Progenitor cell of endocrine pancreas (in vitro differentiated cells): ENCODE data around the gene CD300H. TPM values are rescaled to one million over a fixed set of nuclear protein-coding genes. Genes with fewer than 3 reads are reported as not detected.

Experiments
- DNase-seq: peaks from one replicate; pipeline ENCODE4 v3.0.0; 2021; ENCODE audit warnings: low spot score; ENCODE audit not compliant: unreplicated experiment
- H3K27ac Mint-ChIP-seq: 2 replicates; pipeline ENCODE4 v1.8.0; 2021; ENCODE audit warnings: mild to moderate bottlenecking, moderate library complexity, mixed read lengths
- H3K27me3 Mint-ChIP-seq: 2 replicates; pipeline ENCODE4 v1.8.0; 2021; ENCODE audit warnings: mixed read lengths
- H3K36me3 Mint-ChIP-seq: 2 replicates; pipeline ENCODE4 v1.8.0; 2022; ENCODE audit warnings: mixed read lengths; ENCODE audit not compliant: insufficient read depth
- H3K4me1 Mint-ChIP-seq: 2 replicates; pipeline ENCODE4 v1.8.0; 2021; ENCODE audit warnings: low read depth, mixed read lengths
- H3K4me3 Mint-ChIP-seq: 2 replicates; pipeline ENCODE4 v1.8.0; 2021; ENCODE audit warnings: low read depth, mild to moderate bottlenecking, moderate library complexity, mixed read lengths
- H3K9me3 Mint-ChIP-seq: 2 replicates; pipeline ENCODE4 v1.8.0; 2021; ENCODE audit warnings: low read depth, mixed read lengths
- total RNA-seq: library from RNA; stranded (reverse); gene quantifications from 2 replicates; pipeline ENCODE4 v1.2.1, GENCODE V29; 2021
- TF ChIP-seq, protein P1 (sequence below): fragments of 200-600 bp; sonication (generic); IDR thresholded peaks from one replicate; pipeline ENCODE4 v1.5.0; 2021; ENCODE audit warnings: antibody characterized with exemption, mild to moderate bottlenecking; ENCODE audit not compliant: unreplicated experiment

CD300H gene
- total RNA-seq, 1 donor from 2014 or later = not detected

DNA sequence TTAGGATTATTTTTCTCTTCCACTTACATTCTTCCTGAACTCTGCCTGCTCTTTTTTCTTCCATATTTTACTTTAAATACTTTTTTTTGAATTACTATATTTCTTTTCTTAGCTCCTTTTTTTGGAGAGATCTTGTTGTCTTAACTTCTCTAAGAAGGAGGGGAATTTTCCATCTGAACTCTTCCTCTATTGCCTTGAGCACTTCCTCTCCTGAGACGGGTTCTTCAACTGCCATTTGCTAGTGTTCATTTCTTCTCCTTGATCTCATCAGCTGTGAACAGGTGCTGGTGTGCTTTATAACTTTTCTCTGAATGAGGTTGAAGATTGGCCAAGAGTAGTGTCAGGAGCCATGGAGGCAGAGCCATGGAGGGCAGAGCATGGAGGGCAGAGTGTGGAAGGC, 39.9 kb upstream of the CD300H start:
- H3K9me3 Mint-ChIP-seq = no peaks in the 10 kb centered on the region
- H3K4me1 Mint-ChIP-seq = no peaks in the 10 kb centered on the region
- no peak overlapping the region for H3K4me3 Mint-ChIP-seq
- H3K27me3 Mint-ChIP-seq = peaks cover 32% of the 10 kb centered on the region
- TF ChIP-seq, protein P1, sequence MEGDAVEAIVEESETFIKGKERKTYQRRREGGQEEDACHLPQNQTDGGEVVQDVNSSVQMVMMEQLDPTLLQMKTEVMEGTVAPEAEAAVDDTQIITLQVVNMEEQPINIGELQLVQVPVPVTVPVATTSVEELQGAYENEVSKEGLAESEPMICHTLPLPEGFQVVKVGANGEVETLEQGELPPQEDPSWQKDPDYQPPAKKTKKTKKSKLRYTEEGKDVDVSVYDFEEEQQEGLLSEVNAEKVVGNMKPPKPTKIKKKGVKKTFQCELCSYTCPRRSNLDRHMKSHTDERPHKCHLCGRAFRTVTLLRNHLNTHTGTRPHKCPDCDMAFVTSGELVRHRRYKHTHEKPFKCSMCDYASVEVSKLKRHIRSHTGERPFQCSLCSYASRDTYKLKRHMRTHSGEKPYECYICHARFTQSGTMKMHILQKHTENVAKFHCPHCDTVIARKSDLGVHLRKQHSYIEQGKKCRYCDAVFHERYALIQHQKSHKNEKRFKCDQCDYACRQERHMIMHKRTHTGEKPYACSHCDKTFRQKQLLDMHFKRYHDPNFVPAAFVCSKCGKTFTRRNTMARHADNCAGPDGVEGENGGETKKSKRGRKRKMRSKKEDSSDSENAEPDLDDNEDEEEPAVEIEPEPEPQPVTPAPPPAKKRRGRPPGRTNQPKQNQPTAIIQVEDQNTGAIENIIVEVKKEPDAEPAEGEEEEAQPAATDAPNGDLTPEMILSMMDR = no peak
- no peaks in the 10 kb centered on the region for H3K36me3 Mint-ChIP-seq
- DNase-seq = no peak
- H3K27ac Mint-ChIP-seq = no peak overlapping the region

DNA sequence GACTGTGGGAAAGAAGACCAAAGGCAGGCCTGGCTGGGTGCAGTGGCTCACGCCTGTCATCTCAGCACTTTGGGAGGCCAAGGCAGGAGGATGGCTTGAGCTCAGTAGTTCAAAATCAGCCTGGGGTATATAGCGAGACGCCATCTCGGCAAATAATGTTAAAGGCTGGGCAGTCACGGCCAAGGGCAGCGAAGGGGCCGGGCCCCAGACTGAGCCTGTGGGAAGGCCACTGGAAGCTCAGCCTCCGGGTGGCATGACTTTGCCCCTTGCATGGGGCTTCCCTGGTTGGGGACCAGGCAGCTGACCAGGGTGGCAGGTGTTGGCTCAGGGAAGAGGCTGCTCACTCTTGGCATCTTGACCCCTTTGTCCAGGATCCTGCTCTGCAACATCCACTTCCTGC, 38.7 kb upstream of the CD300H start:
- no peak for DNase-seq
- Mint-ChIP-seq H3K4me1 (no peaks in the 10 kb centered on the region), H3K27me3 (peaks cover 27% of the 10 kb centered on the region), H3K4me3 (no peak overlapping the region), H3K27ac (no peak overlapping the region), H3K9me3 (no peaks in the 10 kb centered on the region), H3K36me3 (no peaks in the 10 kb centered on the region)
- TF ChIP-seq, protein P1 = no peak

DNA sequence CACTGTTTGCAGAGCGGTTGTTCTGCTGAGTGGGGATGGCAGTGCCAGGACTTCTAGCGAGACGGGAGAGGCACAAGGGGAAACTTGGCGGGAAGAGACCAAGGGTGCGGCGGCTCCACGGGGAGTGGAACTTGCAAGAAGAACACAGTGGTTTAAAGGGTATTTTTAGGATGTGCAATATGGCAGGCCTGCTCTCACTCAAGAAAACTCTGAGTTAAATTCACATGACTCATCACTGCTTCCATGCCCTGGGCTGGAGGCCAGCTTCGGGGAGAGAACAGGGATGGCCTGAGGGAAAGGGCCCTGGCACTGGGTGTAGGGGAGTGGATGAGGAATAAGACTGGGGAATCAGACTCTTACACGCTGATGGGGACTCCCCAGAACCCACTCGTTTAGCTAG, 38.1 kb upstream of the CD300H start:
- DNase-seq = no peak
- H3K4me3 Mint-ChIP-seq = no peak overlapping the region
- H3K4me1 Mint-ChIP-seq = no peaks in the 10 kb centered on the region
- no peak overlapping the region for H3K27ac Mint-ChIP-seq
- peaks cover 32% of the 10 kb centered on the region for H3K27me3 Mint-ChIP-seq
- no peaks in the 10 kb centered on the region for H3K9me3 Mint-ChIP-seq
- H3K36me3 Mint-ChIP-seq = no peaks in the 10 kb centered on the region
- TF ChIP-seq, protein P1 = no peak

DNA sequence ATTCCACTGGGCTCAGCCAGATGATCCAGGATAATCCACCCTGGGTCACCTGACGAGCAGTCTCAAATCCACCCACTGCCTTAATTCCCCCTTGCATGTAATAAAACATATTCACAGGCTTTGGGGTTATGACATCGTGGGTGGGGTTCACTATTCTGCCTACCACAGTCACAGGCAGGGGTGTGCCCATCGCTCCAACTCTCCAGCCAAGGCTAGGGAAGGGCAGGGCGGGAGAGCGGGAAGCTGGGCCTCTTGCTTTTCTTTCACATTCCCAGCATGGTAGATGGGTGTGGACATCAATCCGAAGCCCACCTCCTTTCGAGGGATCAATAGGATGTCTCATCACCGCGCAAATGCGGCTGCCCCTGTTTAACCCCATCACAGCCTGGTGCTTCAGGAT, 37.5 kb upstream of the CD300H start:
- peaks cover 38% of the 10 kb centered on the region for H3K27me3 Mint-ChIP-seq
- DNase-seq = no peak
- TF ChIP-seq, protein P1 = no peak
- H3K4me1 Mint-ChIP-seq = no peaks in the 10 kb centered on the region
- H3K27ac Mint-ChIP-seq = no peak overlapping the region
- H3K4me3 Mint-ChIP-seq = no peak overlapping the region
- H3K36me3 Mint-ChIP-seq = no peaks in the 10 kb centered on the region
- no peaks in the 10 kb centered on the region for H3K9me3 Mint-ChIP-seq

DNA sequence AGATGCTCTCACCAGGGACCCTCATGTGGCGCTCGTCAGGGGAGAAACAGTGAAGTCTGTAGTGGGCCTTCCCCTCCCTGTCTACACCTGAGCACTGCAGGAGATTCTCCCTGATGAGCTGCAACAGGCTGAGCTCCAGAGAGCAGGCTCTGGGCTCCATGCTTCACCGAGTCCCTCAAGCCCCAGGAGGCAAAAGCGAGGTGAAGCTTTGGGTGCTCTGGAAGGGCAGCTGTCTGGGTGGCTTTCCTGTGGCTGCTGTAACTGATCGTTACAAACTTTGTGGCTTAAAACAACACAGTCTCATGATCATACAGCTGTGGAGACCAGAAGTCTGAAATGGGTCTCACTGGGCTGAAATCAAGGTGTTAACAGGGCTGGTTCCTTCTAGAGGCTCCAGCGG, 36.9 kb upstream of the CD300H start:
- Mint-ChIP-seq H3K4me3 (no peak overlapping the region), H3K27me3 (peaks cover 43% of the 10 kb centered on the region), H3K9me3 (no peaks in the 10 kb centered on the region), H3K27ac (no peak overlapping the region), H3K36me3 (no peaks in the 10 kb centered on the region), H3K4me1 (no peaks in the 10 kb centered on the region)
- no peak for DNase-seq
- TF ChIP-seq, protein P1 = no peak
